ENCODE data around the gene MYL7.

GRCh38 chr7:44183386-44183785 lies 42.3 kb upstream of the MYL7 start:
- TF ChIP-seq CTCF (conservative IDR thresholded peaks at IDR 0.05; ENCODE audit: low read length) = no peak
- no peak for TF ChIP-seq EZH2phosphoT487 (IDR thresholded peaks at IDR 0.05; ENCODE audit: borderline replicate concordance, low read depth, low read length)
